GM11168 (cell line): ENCODE measurements around the gene NDRG3.

Experiments used
- in situ Hi-C: fragments of 300-500 bp; cut with MboI; formaldehyde crosslinking; loops from one replicate; pipeline ENCODE4 v1.12.0; 2022; ENCODE audit warnings: low sequenced_read_pairs; ENCODE audit not compliant: unreplicated experiment

The NDRG3 gene

DNA sequence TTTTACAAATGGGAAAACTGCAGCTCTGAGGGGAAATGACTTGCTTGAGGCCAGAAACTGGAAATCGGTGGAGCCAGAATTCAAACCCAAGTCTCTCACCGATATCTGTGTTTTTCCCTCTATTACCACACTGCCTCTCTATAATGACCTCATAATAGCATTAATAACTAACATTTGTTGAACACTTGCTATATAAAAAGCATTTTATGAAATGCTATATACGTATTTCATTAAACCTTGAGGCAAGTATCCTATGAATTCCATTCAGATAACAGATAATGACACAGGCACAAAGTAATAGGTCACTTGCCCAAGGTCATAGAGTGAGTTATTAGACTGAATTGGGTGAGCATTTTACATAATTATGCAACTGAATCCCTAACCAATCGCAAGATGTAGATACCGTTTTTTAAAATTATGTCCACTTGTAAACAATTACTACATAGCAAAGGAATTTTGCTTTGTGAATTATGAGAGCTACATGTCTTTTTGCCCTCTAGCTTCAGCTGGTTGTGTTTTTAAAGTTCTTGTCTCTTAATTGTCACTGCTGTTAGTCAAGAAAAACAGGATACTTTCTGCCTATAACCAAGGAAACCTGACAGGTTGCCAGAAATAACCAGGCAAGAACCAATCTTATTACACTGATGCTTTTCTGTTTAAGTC lies 23.0 kb upstream of the NDRG3 start:
- in situ Hi-C loops, result no loop called here

DNA sequence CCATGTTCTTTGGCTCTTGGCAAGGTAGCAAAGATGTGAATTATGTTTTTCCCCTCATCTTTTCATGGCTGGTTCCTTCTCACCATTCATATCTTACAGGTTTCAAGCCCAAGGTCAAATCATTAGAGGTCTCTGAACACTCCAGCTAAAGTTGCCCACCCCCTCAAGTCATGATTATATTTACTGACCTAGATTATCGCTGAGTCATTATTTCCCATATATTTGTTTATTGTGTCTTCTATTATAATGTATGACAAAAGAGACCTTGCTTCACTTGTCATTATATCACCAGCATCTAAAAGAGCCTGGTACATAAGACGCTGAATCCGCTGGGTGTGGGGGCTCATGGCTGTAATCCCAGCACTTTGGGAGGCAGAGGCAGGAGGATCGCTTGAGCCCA lies 15.2 kb upstream of the NDRG3 start:
- in situ Hi-C loops, result no loop called here

- in situ Hi-C loops, result no loop called here
Observed at GRCh38 chr20:36760647-36761046, 14.8 kb upstream of the NDRG3 start.

DNA sequence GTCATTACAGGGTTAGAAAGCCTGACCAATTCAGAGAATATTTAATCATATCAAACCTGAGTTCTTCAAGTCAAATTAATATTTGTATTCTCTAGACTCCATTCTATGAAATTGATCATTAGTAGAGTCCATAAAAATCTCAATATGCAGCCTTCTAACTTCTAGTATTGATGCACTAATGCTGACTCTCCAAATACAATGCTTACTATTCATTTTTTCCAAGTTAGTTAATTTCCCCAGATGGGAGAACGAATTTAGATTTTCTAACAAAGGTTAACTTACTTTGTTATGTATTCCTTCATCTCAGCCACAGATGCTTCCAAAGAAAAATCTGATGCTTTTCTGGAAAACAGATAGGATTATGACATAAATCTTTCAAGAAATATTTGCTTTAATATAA lies 12.4 kb upstream of the NDRG3 start:
- in situ Hi-C loops, result loop anchor here (5.0 kb wide), 1 partner anchor 141 kb away; no protein-coding TSS in a partner anchor

DNA sequence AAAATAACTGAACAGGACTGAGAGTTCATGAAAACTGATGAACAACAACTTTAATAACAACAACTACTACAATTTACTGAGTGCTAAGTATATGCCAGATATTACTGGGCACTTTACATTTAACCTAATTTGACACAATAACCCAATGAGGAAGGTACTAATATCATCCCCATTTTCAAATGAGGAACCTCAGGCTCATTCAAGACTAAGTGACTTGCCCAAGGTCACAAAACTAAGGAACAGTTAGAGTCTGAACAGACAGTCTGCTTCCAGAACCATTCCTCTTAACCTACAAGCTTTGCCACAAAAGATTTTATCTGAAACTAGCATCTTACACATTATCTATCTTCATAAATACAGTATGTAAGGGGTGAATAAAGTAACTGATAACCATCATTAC lies 10.6 kb upstream of the NDRG3 start:
- in situ Hi-C loops, result loop anchor here (5.0 kb wide), 1 partner anchor 139 kb away; no protein-coding TSS in a partner anchor

DNA sequence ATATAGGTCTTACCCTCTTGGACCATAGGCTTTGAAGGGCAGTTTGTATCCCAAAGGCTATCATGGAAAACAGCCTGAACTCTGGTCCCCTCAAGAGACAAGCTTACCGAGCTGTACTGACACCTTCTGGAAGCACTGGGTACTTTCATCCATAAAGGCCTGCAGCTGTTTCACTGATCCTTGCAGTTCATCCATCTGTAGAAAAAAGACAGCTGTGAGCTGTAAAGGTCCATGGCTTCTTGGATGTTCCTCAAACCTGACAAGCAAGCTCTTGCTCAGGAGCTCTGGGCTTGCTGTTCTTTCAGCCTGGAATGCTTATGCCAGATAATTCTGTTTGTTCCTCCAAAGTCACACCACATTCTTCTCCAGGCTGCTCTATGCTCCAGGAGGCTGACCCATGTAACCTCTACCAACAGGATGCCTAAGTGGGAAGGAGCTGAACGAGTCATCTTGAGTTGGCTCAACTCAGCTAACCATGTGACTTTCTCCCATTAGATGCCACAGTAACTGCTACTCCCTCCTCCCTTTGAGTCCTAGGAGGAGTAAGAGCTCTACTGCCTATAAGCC lies 8.8 kb upstream of the NDRG3 start:
- in situ Hi-C loops, result loop anchor here (5.0 kb wide), 1 partner anchor 137 kb away; no protein-coding TSS in a partner anchor

DNA sequence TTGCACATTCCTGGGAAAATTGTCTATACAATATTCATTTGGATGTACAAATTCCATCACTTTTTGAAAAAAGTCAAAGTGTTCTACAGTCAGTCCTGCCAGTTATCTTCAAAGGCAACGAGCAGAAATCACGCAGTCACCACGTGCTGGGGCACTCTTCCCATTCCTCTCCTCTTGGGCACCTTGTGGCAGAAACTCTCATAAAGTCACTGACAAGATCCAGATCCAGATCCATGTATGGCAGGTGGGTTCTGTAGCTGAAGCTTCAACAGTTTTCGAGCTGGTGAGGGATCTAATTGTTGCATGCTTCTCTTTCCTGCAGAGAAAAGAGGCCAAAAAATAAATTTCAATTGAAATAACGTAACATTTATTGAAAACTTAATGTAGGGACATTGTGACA lies 6.7 kb upstream of the NDRG3 start:
- in situ Hi-C loops, result no loop called here

- in situ Hi-C loops, result no loop called here
Observed at GRCh38 chr20:36745234-36745926, 510 bp downstream of the NDRG3 start.

GRCh38 chr20:36744764-36745191 lies 1.1 kb downstream of the NDRG3 start:
- in situ Hi-C loops, result no loop called here

- in situ Hi-C loops, result no loop called here
Observed at GRCh38 chr20:36744243-36744642, 1.6 kb downstream of the NDRG3 start.

- in situ Hi-C loops, result no loop called here
Observed at GRCh38 chr20:36742558-36742957, 3.3 kb downstream of the NDRG3 start.

DNA sequence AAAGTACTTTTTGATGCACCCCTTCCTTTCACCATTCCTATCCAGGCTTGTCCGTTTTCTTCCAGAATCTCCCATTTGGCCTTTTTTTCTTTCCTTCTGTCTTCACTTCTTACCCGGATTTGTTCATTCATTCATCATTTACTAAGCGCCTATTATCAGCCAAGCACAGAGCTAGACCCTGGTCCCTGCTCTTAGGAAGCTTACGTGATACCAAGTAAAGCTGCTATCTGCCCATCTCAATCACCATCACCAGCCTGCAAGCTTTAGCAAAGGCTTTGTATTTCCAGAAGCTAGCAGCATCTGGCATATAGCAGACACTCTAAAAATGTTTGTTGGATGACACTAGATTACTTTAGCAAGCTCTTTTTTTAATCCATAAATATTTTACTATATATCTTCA lies 4.8 kb downstream of the NDRG3 start:
- in situ Hi-C loops, result no loop called here

GRCh38 chr20:36737183-36737499 lies 8.7 kb downstream of the NDRG3 start:
- in situ Hi-C loops, result no loop called here

DNA sequence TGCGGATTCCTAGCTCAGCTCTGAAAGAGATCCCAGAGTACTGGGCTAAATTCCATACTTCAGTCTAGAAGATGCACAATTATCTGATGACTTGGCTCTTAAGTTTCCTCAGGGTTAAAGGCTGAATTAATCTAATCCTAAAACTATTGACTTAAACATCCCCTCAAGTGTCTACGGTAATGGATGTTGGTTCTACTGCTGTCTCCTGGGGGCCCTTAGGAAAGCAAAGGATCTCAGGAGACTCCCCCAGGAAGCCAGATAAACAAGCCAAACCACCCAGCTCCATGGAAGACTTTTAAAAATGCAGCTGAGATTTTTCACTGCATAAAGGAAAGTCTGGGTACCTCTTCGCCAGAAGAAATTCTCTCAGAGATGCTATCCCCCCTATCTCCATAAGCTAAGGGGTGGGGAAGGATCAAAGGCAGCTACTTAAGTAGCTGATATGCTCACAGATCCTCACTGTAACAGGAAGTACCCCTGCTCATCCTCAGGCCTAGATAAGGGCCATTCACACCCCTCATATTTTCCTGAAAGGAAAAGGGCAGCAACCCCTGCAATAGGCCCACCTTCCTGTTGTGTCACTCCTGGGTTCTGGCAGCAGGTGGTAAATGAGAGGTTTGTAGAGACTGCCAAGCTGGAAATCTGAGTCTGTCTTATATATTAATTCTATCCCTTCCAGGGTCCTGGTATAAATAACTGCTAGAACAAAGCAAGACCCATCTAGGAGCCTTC lies 9.3 kb downstream of the NDRG3 start:
- in situ Hi-C loops, result no loop called here

GRCh38 chr20:36732456-36732855 lies 13.4 kb downstream of the NDRG3 start:
- in situ Hi-C loops, result no loop called here

DNA sequence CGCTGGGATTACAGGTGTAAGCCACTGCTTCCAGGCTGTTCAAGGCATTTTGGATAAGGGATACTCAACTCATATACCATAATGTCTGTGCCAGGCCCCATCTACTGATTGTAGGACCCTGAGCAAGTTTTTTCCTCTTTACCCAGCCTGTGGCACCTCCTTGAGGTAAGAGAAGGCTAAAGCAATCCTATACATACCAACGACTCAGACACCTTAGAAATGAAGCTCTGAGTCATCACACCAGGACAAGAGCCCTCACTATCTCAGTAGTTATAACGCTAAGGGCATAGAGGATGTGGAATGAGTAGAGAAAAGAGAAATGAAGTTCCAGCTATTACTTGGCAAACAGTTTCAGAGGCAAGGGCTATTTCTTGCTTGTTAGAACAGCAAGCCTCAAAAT lies 16.9 kb downstream of the NDRG3 start:
- in situ Hi-C loops, result no loop called here

- in situ Hi-C loops, result no loop called here
Observed at GRCh38 chr20:36726168-36726567, 19.7 kb downstream of the NDRG3 start.

GRCh38 chr20:36720510-36720909 lies 25.4 kb downstream of the NDRG3 start:
- in situ Hi-C loops, result no loop called here

- in situ Hi-C loops, result no loop called here
Observed at GRCh38 chr20:36717657-36718056, 28.2 kb downstream of the NDRG3 start.

- in situ Hi-C loops, result no loop called here
Observed at GRCh38 chr20:36717021-36717420, 28.9 kb downstream of the NDRG3 start.

DNA sequence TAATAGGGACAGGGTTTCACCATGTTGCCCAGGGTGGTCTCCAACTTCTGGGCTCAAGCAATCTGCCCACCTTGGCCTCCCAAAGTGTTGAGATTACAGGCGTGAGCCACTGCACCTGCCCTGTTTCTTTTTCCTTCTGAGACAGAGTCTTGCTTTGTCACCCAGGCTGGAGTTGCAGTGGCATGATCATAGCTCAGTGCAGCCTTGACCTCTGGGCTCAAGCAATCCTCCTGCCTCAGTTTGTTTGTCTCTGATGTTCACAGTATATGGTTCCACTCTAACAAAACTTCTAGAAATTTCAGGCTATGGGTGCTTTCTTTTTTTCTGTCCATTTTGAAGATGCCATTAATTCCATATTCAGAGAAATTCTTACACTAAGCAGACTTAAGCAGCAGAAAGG lies 33.1 kb downstream of the NDRG3 start:
- in situ Hi-C loops, result no loop called here
